GM23338 (cell line): Measurements from ENCODE around the gene SMIM26. TPM values are rescaled to one million over a fixed set of nuclear protein-coding genes. Genes with fewer than 3 reads are reported as not detected.

Experiments used
- ATAC-seq: fragments of 200-7000 bp; cut with Tn5 transposase; 3 replicates; pipeline ENCODE4 v1.9.1; 2020
- DNase-seq: peaks from one replicate; pipeline ENCODE4 v3.0.0-alpha.2; 2015; ENCODE audit warnings: low spot score
- H2AFZ ChIP-seq: fragments of 200-600 bp; sonication (generic); 2 replicates; pipeline ENCODE4 v1.8.0; 2016; ENCODE audit warnings: antibody characterized with exemption, mild to moderate bottlenecking, moderate library complexity
- H3F3A ChIP-seq: fragments of 200-600 bp; sonication (generic); replicated peaks from 2 replicates; pipeline ENCODE4 v1.8.0; 2017; ENCODE audit warnings: antibody characterized with exemption, mixed run types, low read depth
- H3K27ac ChIP-seq: fragments of 200-600 bp; sonication (generic); 2 replicates; pipeline ENCODE4 v1.6.1; 2016; ENCODE audit warnings: low read depth
- H3K27me3 ChIP-seq: fragments of 200-600 bp; sonication (generic); 2 replicates; pipeline ENCODE4 v1.8.0; 2016; ENCODE audit warnings: mild to moderate bottlenecking, mixed run types, moderate library complexity; ENCODE audit not compliant: insufficient read depth
- H3K36me3 ChIP-seq: fragments of 200-600 bp; sonication (generic); 2 replicates; pipeline ENCODE4 v1.8.0; 2016; ENCODE audit warnings: mild to moderate bottlenecking; ENCODE audit not compliant: insufficient read depth
- H3K4me1 ChIP-seq: fragments of 200-600 bp; sonication (generic); 2 replicates; pipeline ENCODE4 v1.8.0; 2016; ENCODE audit warnings: mild to moderate bottlenecking, moderate library complexity; ENCODE audit not compliant: insufficient read depth
- H3K4me2 ChIP-seq: fragments of 200-600 bp; sonication (generic); 2 replicates; pipeline ENCODE4 v1.7.1; 2017; ENCODE audit warnings: mixed run types
- H3K4me3 ChIP-seq: fragments of 200-600 bp; sonication (generic); 2 replicates; pipeline ENCODE4 v1.6.1; 2016; ENCODE audit warnings: mixed run types
- H3K79me2 ChIP-seq: fragments of 200-600 bp; sonication (generic); replicated peaks from 2 replicates; pipeline ENCODE4 v1.8.0; 2017; ENCODE audit warnings: mild to moderate bottlenecking; ENCODE audit not compliant: insufficient read depth
- H3K9me2 ChIP-seq: fragments of 200-600 bp; sonication (generic); 2 replicates; pipeline ENCODE4 v1.8.0; 2017; ENCODE audit not compliant: insufficient read depth
- H4K20me1 ChIP-seq: fragments of 200-600 bp; sonication (generic); replicated peaks from 2 replicates; pipeline ENCODE4 v1.8.0; 2017; ENCODE audit warnings: mild to moderate bottlenecking; ENCODE audit not compliant: insufficient read depth
- H3K27ac Mint-ChIP-seq: 2 replicates; pipeline ENCODE4 v1.8.0; 2020; ENCODE audit warnings: inconsistent platforms, mild to moderate bottlenecking, moderate library complexity, mixed read lengths
- H3K27me3 Mint-ChIP-seq: 3 replicates; pipeline ENCODE4 v1.8.0; 2022; ENCODE audit warnings: low read depth, mild to moderate bottlenecking, moderate library complexity, mixed read lengths, inconsistent platforms; ENCODE audit not compliant: insufficient read depth, poor library complexity
- H3K36me3 Mint-ChIP-seq: 3 replicates; pipeline ENCODE4 v1.8.0; 2021; ENCODE audit warnings: low read depth, mild to moderate bottlenecking, inconsistent platforms, moderate library complexity, mixed read lengths
- H3K4me1 Mint-ChIP-seq: 3 replicates; pipeline ENCODE4 v1.8.0; 2020; ENCODE audit warnings: mild to moderate bottlenecking, inconsistent platforms, mixed read lengths
- H3K4me3 Mint-ChIP-seq: 3 replicates; pipeline ENCODE4 v1.8.0; 2021; ENCODE audit warnings: moderate library complexity, mild to moderate bottlenecking, inconsistent platforms, mixed read lengths
- H3K9me3 Mint-ChIP-seq: 3 replicates; pipeline ENCODE4 v1.8.0; 2020; ENCODE audit warnings: moderate library complexity, mild to moderate bottlenecking, inconsistent platforms, mixed read lengths
- CREB1 ChIP-seq: fragments of 250-450 bp; sonication (Bioruptor Pico); IDR thresholded peaks from 2 replicates; pipeline ENCODE4 v1.5.0; 2020; ENCODE audit warnings: low read depth, mild to moderate bottlenecking, moderate library complexity
- CTCF ChIP-seq, 2 experiments: fragments of 200-600 bp in 1 of 2; sonication (generic) in 1 of 2; conservative IDR thresholded peaks; 2 replicates each; pipeline versions ENCODE4 v1.5.1 to v1.6.1; 2016 to 2017; ENCODE audit warnings: antibody characterized with exemption in 2 of 2, low read depth in 2 of 2, mild to moderate bottlenecking in 2 of 2, moderate library complexity in 1 of 2
- ETS1 ChIP-seq: IDR thresholded peaks from 2 replicates; pipeline ENCODE4 v1.6.1; 2016; ENCODE audit warnings: antibody characterized with exemption
- EZH2 ChIP-seq: fragments of 200-600 bp; sonication (generic); IDR thresholded peaks from one replicate; pipeline ENCODE4 v1.8.0; 2017; ENCODE audit warnings: antibody characterized with exemption, mild to moderate bottlenecking, low read depth; ENCODE audit not compliant: unreplicated experiment
- EZH2phosphoT487 ChIP-seq: fragments of 200-600 bp; sonication (generic); IDR thresholded peaks from one replicate; pipeline ENCODE4 v1.8.1; 2018; ENCODE audit warnings: antibody characterized with exemption; ENCODE audit not compliant: unreplicated experiment
- JUNB ChIP-seq: IDR thresholded peaks from one replicate; pipeline ENCODE4 v1.6.1; 2016; ENCODE audit warnings: antibody characterized with exemption; ENCODE audit not compliant: unreplicated experiment
- NANOG ChIP-seq: IDR thresholded peaks from 2 replicates; pipeline ENCODE4 v1.6.1; 2016; ENCODE audit warnings: antibody characterized with exemption, borderline replicate concordance
- POLR2AphosphoS5 ChIP-seq: IDR thresholded peaks from 2 replicates; pipeline ENCODE4 v1.6.1; 2016; ENCODE audit warnings: antibody characterized with exemption, low read depth
- REST ChIP-seq: IDR thresholded peaks from one replicate; pipeline ENCODE4 v1.6.1; 2018; ENCODE audit warnings: antibody characterized with exemption; ENCODE audit not compliant: unreplicated experiment
- STAT1 ChIP-seq: IDR thresholded peaks from one replicate; pipeline ENCODE4 v1.6.1; 2016; ENCODE audit warnings: antibody characterized with exemption; ENCODE audit not compliant: unreplicated experiment
- ZNF114 ChIP-seq: fragments of 250-450 bp; sonication (Bioruptor Pico); IDR thresholded peaks from 2 replicates; pipeline ENCODE4 v1.5.0; 2020; ENCODE audit warnings: mild to moderate bottlenecking, moderate library complexity
- ZNF331 ChIP-seq: fragments of 250-450 bp; sonication (Bioruptor Pico); IDR thresholded peaks from 2 replicates; pipeline ENCODE4 v1.5.0; 2020; ENCODE audit warnings: low read depth, mild to moderate bottlenecking, moderate library complexity
- ZNF462 ChIP-seq: fragments of 250-450 bp; sonication (Bioruptor Pico); IDR thresholded peaks from 2 replicates; pipeline ENCODE4 v1.5.0; 2020; ENCODE audit warnings: mild to moderate bottlenecking, moderate library complexity
- polyA plus RNA-seq: library from polyadenylated mRNA; unstranded; fragments of >200 nt; fragmentation: Nextera tagmentation; extraction: Ambion mirVana; gene quantifications from 2 replicates; pipeline ENCODE4 v1.2.1, GENCODE V29; 2016
- total RNA-seq: library from RNA; depleted of rRNA; stranded (reverse); fragments of >200 nt; shearing (Covaris generic); gene quantifications from 2 replicates; pipeline ENCODE4 v1.2.3, GENCODE V29; 2014

Gene SMIM26
- total and polyA plus RNA-seq, 2 experiments from 2014 or later = 94.3 to 308 TPM

- H3K36me3 Mint-ChIP-seq = peaks cover 58% of the 10 kb centered on the region
- H3K27ac Mint-ChIP-seq = no peak overlapping the region
- H3K27me3 ChIP-seq = no peaks in the 10 kb centered on the region
- DNase-seq (no peak), ATAC-seq (no peak)
- no peaks in the 10 kb centered on the region for H3K9me3 Mint-ChIP-seq
- no peak overlapping the region for H3K27ac ChIP-seq
- no peak overlapping the region for H2AFZ ChIP-seq
- peaks cover 9% of the 10 kb centered on the region; the same call in 1 of the 2 replicates for H4K20me1 ChIP-seq
- H3K4me3 Mint-ChIP-seq = no peak overlapping the region
- H3K27me3 Mint-ChIP-seq = peaks cover 2% of the 10 kb centered on the region
- H3F3A ChIP-seq = 0 out of 2 replicates have a peak, but pooled peaks cover 3% of the 10 kb centered on the region
- no peaks in the 10 kb centered on the region for H3K4me1 Mint-ChIP-seq
- no peaks in the 10 kb centered on the region for H3K9me2 ChIP-seq
- no peak overlapping the region for H3K4me2 ChIP-seq
- H3K4me1 ChIP-seq = no peaks in the 10 kb centered on the region
- H3K79me2 ChIP-seq = no peaks in the 10 kb centered on the region
- peaks cover 32% of the 10 kb centered on the region for H3K36me3 ChIP-seq
- no peak overlapping the region for H3K4me3 ChIP-seq
- TF ChIP-seq ZNF462 (CRISPR knock-in tag) (no peak), NANOG (no peak), CREB1 (CRISPR knock-in tag) (no peak), STAT1 (no peak), POLR2AphosphoS5 (no peak), JUNB (no peak), REST (no peak), EZH2phosphoT487 (no peak), CTCF (conservative IDR thresholded peaks at IDR 0.05; ENCODE audit: low read depth in 2 of 2) (no peak), ZNF331 (CRISPR knock-in tag) (no peak), ETS1 (no peak), ZNF114 (CRISPR knock-in tag) (no peak), EZH2 (no peak)
Observed at GRCh38 chr20:18524646-18525045, 42.6 kb upstream of the SMIM26 start.
